GM12872 (cell line): ENCODE results near the gene RIMKLB.

Source experiments
- TF ChIP-seq, protein P1 (sequence below): IDR thresholded peaks from 3 replicates; pipeline ENCODE4 v1.5.1; 2011; ENCODE audit warnings: low read depth, mild to moderate bottlenecking, low read length, moderate library complexity; ENCODE audit not compliant: insufficient read depth

Gene RIMKLB

DNA sequence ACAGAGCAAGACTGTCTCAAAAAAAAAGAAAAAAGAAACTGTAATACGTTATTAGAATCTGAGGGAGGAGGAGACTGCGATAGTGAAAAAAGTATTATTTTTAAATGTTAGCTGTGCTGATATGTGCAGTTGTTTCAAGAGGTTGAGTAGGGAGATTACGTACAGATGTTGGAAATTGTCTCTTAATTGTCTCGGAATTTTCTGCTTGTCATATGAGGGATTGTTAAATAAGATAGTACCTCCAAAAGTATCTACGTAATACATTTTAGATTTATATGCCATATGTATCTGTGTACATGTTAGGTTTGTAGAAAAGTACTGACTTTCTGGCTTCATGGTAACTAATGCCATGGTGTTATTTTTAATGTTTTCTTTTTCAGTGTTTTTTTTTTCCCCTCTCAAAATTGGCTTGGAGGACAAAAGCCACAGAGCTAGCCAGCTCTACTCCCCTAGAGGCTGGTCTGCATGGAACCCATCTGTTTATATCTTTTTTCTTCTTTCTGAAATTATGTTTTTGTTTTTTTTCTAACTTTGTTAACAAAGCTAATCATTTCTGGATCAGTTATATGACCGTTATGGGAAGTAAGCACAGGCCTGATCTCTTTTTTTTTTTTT, 3.4 kb downstream of the RIMKLB start:
- TF ChIP-seq, protein P1, sequence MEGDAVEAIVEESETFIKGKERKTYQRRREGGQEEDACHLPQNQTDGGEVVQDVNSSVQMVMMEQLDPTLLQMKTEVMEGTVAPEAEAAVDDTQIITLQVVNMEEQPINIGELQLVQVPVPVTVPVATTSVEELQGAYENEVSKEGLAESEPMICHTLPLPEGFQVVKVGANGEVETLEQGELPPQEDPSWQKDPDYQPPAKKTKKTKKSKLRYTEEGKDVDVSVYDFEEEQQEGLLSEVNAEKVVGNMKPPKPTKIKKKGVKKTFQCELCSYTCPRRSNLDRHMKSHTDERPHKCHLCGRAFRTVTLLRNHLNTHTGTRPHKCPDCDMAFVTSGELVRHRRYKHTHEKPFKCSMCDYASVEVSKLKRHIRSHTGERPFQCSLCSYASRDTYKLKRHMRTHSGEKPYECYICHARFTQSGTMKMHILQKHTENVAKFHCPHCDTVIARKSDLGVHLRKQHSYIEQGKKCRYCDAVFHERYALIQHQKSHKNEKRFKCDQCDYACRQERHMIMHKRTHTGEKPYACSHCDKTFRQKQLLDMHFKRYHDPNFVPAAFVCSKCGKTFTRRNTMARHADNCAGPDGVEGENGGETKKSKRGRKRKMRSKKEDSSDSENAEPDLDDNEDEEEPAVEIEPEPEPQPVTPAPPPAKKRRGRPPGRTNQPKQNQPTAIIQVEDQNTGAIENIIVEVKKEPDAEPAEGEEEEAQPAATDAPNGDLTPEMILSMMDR = no peak

DNA sequence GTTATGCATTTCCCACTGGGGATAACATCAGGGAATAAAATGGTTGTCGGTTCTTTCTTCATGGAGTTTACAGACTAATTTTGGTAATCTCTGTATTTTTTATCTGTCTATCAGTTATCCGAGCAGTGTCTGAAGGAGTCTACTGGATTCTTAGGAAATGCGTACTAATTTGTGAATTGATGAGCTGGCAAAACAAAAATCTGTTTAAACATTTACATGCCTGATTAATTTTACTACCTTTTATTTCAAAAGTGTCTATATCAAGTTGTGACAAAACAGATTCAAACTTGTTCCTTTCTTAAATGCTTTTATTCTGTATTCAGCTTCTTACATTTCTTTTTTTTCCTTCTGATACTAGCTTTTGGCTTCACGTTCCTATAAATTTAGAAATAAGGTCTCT, 4.4 kb downstream of the RIMKLB start:
- TF ChIP-seq, protein P1 = no peak

DNA sequence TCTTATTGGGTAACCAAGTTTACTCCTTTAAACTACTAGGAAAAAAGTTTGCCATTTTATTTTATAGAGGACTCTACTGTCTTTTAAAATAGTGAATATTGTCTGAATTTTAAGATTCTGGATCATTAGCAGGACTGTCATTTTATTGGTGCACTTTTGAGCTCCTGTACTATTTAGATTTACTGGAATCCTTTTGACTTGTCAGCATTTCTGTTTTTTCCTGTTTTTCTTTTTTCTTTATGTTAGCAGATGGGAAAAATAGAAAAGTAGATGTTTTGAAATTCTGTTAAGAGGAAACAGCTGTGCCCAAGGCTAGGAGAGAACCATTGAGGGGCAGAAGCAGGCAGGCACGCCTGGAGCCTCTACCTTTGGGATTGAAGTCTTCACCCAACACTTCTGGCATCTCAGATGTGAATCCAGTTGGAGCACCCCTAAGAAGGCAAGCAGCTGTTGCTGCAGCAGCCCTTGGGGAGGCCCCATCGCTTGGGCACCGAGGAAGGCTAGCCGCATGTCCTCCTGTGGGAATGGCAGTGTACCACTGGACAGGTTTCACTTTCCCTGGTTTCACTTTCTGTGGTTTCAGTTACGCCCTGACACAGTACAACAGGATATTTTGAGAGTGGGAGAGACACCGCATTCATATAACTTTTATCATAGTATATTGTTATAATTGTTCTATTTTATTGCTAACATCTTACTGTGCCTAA, 11.5 kb downstream of the RIMKLB start:
- TF ChIP-seq, protein P1 = no peak

DNA sequence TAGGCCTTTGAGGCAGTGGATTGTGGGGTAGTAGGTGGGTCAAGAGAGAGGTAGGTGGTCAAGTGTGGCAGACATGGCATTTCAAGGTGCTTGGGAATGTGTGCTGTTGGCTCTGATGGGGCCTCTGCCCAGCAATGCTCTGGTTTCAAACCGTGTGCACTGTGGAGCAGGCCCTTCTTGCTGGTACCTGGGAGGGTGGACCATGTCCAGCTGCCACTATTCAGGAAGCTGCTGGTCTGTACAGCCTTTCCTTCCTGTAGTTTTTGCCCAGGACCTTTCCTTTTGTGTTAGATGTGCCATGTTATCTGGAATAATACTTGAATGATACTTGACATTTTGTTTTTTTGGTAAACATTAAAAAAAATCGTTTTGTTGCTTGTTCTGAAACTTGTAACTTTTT, 14.8 kb downstream of the RIMKLB start:
- TF ChIP-seq, protein P1 = no peak

DNA sequence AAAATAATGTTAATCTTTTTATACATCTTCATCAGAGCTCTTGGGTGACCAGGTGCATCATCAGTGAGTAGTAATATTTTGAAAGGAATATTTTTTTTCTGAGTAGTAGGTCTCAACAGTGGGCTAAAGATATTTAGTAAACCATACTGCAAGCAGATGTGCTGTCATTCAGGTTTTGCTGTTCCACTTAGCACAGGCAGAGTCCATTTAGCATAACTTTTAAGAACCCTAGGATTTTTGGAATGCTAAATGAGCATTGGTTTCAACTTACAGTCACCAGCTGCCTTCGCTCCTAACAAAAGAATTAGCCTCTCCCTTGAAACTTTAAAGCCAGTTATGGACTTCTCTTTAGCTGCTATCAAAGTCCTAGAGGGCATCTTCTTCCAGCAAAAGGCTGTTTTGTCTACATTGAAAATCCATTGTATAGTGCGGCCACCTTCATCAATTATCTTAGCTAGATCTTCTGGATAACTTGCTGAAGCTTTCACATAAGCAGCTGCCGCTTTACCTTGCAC, 24.6 kb downstream of the RIMKLB start:
- TF ChIP-seq, protein P1 = no peak

DNA sequence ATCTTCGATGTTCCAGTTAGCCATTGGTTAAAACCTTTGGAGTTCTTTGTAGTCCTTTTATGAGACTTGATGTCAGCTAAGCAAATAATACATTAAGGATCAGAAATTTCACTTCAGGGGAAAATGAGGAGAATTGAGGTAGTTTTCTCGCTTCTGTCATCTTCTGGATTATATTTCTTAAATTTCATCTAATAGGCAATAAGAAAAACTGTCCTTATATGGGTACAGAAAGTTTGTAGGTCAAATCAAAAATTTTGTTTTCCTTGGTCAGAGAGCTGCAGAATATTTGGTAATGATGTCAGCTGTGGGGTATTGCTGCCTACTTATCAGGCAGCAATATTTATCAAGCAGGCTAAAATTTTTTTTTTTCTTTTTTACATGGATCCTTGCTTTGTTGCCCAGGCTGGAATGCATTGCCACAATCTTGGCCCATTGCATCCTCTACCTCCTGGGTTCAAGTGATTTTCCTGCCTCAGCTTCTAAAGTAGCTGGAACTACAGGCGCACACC, 37.1 kb downstream of the RIMKLB start:
- TF ChIP-seq, protein P1 = no peak

DNA sequence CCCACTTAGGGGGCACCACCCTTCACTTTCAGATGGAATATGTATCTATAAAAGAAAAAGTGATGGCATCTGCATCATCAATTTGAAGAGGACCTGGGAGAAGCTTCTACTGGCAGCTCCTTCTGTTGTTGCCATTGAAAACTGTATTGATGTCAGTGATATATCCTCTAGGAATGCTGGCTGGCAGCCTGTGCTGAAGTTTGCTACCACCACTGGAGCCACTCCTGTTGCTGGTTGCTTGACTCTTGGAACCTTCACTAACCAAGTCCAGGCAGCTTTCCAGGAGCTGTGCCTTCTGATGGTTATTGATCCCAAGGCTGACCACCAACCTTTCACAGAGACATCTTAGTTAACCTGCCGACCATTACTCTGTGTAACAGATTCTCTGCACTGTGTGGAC, 44.7 kb downstream of the RIMKLB start:
- TF ChIP-seq, protein P1 = no peak
